Left lung (tissue), 10 donors: ENCODE measurements around the gene SPACA5B. TPM values are rescaled to one million over a fixed set of nuclear protein-coding genes. Genes with fewer than 3 reads are reported as not detected.
"Not testable (repeated sequence)": the region's sequence is repeated elsewhere in the genome, so short reads cannot be mapped to it uniquely, and the experiment has no call there.

Experiments used
- ATAC-seq: fragments of 200-7000 bp; cut with Tn5 transposase; one replicate; pipeline ENCODE4 v1.9.1; 2020; ENCODE audit warnings: moderate library complexity
- DNase-seq, 4 donors: peaks; one replicate each; pipeline ENCODE4 v3.0.0-alpha.2; 2013 to 2020
- H3K27ac ChIP-seq, 2 donors: fragments of 200-600 bp; sonication (generic) in 1 of 2; one replicate each; pipeline versions ENCODE4 v1.5.0 to v1.8.0; 2020 to 2021
- H3K27me3 ChIP-seq, 2 donors: fragments of 200-600 bp; sonication (generic) in 1 of 2; one replicate each; pipeline versions ENCODE4 v1.5.0 to v1.8.0; 2020 to 2021
- H3K36me3 ChIP-seq, 2 donors: fragments of 200-600 bp; sonication (generic) in 1 of 2; one replicate each; pipeline versions ENCODE4 v1.5.0 to v1.8.0; 2020 to 2021
- H3K4me1 ChIP-seq, 2 donors: fragments of 200-600 bp; one replicate each; pipeline ENCODE4 v1.8.0; 2021
- H3K4me3 ChIP-seq, 2 donors: fragments of 200-600 bp; sonication (generic) in 1 of 2; one replicate each; pipeline versions ENCODE4 v1.5.0 to v1.8.0; 2020 to 2021; ENCODE audit warnings: mild to moderate bottlenecking in 1 of 2
- H3K9me3 ChIP-seq, 2 donors: fragments of 200-600 bp; sonication (generic) in 1 of 2; one replicate each; pipeline versions ENCODE4 v1.5.0 to v1.8.0; 2020 to 2021
- intact Hi-C, 2 donors: fragments of 100-400 bp; cut with DNase I; formaldehyde crosslinking; loops; one replicate each; pipeline versions ENCODE4 v1.11.2 to v1.14.2; 2022
- polyA plus RNA-seq, 6 donors: library from polyadenylated mRNA; unstranded; fragments of 120-200 nt; gene quantifications; one replicate each; pipeline ENCODE4 v1.2.1, GENCODE V29; 2013; ENCODE audit not compliant: insufficient read length in 6 of 6
- total RNA-seq, 2 donors: library from RNA; stranded (reverse); fragmentation: NEBNext Ultra II Directional; extraction: Animal tissue kit (Norgen Biotek cat#: 25700); gene quantifications; one replicate each; pipeline ENCODE4 v1.2.1, GENCODE V29; 2021
- TF ChIP-seq, protein P1 (sequence below), 2 donors: fragments of 200-600 bp; sonication (generic) in 1 of 2; IDR thresholded peaks; one replicate each; pipeline versions ENCODE4 v1.5.0 to v1.8.0; 2021; ENCODE audit warnings: antibody characterized with exemption in 2 of 2
- donor health status: DM: no; HTN: yes; CAD: no.
- donor health status: DM: no; HTN: no; CAD: no.

The SPACA5B gene
- total and polyA plus RNA-seq, 8 donors = 0.35 TPM; not detected in 7

DNA sequence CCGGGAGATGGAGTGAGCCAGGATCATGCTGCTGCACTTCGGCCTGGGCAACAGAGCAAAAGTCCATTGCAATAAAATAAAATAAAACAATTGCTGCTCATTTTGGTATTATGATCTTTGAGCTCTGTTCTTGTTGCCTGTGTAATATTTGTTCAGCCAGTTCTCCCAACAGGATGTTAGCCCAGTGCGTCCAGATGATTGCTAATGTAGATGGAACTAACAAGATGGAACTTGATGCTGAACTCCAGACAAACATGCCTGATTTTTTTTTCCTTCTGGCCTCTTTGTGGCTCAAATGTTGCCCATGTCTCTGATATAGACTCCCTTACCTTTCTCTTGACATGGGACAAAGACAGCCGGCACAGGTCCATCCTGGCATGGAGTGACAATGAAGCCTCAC, 50.4 kb downstream of the SPACA5B start:
- H3K27me3 ChIP-seq = no peaks in the 10 kb centered on the region
- H3K36me3 ChIP-seq = no peaks in the 10 kb centered on the region
- H3K4me1 ChIP-seq = no peaks in the 10 kb centered on the region
- H3K27ac ChIP-seq = no peak overlapping the region
- H3K4me3 ChIP-seq = no peak overlapping the region
- DNase-seq (no peak), ATAC-seq (no peak)
- TF ChIP-seq, protein P1, sequence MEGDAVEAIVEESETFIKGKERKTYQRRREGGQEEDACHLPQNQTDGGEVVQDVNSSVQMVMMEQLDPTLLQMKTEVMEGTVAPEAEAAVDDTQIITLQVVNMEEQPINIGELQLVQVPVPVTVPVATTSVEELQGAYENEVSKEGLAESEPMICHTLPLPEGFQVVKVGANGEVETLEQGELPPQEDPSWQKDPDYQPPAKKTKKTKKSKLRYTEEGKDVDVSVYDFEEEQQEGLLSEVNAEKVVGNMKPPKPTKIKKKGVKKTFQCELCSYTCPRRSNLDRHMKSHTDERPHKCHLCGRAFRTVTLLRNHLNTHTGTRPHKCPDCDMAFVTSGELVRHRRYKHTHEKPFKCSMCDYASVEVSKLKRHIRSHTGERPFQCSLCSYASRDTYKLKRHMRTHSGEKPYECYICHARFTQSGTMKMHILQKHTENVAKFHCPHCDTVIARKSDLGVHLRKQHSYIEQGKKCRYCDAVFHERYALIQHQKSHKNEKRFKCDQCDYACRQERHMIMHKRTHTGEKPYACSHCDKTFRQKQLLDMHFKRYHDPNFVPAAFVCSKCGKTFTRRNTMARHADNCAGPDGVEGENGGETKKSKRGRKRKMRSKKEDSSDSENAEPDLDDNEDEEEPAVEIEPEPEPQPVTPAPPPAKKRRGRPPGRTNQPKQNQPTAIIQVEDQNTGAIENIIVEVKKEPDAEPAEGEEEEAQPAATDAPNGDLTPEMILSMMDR (IDR thresholded peaks at IDR 0.05) = no peak
- H3K9me3 ChIP-seq = no peaks in the 10 kb centered on the region
- intact Hi-C loops = no loop called here

DNA sequence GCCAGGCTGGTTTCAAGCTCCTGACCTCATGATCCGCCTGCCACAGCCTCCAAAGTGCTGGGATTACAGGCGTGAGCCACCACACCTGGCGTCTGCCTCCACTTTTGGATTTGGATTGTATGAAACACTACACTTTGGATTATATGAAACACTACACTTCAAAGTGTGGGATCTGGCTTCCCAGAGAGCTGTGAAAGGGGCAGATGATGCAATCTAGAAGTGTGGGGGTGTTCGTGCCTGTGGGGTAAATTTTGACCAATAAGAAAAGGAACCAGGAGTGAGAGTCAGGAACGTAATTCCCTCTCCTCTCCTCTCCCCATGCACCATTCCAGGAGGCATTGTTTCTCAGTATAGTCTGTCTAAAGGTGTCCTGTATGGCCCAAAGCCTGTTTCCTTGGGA, 51.5 kb downstream of the SPACA5B start:
- H3K9me3 ChIP-seq, H3K36me3 ChIP-seq, H3K4me1 ChIP-seq, DNase-seq, intact Hi-C loops, ATAC-seq, H3K27me3 ChIP-seq, H3K4me3 ChIP-seq, H3K27ac ChIP-seq: not testable (repeated sequence)

Other genes with a start within 250 kb of the SPACA5B start
- gene ZNF182, start 126.6 kb upstream of the SPACA5B start, total RNA-seq = 1 to 10 TPM; 5.1 to 5.9 TPM
- gene ZNF182, start 126.6 kb upstream of the SPACA5B start, polyA plus RNA-seq = 10 to 100 TPM in 4 of 6 donors, 1 to 10 TPM in 2; 9.6 to 13.4 (median 10.9) TPM
- gene SPACA5, start 123.6 kb upstream of the SPACA5B start, total RNA-seq = not detected
- under 1 TPM in 5 of 6 donors, not detected in 1; 0.34 to 0.49 (median 0.41) TPM for gene SPACA5, start 123.6 kb upstream of the SPACA5B start, polyA plus RNA-seq
- gene ZNF630, start 59.0 kb upstream of the SPACA5B start, total RNA-seq = 1 to 10 TPM; 3.0 to 4.3 TPM
- gene ZNF630, start 59.0 kb upstream of the SPACA5B start, polyA plus RNA-seq = 1 to 10 TPM; 2.2 to 6.0 (median 4.3) TPM
- not detected for gene SSX5, start 66.2 kb downstream of the SPACA5B start, total RNA-seq
- not detected for gene SSX5, start 66.2 kb downstream of the SPACA5B start, polyA plus RNA-seq
- not detected for gene SSX1, start 124.8 kb downstream of the SPACA5B start, total RNA-seq
- not detected for gene SSX1, start 124.8 kb downstream of the SPACA5B start, polyA plus RNA-seq
- gene SSX3, start 226.1 kb downstream of the SPACA5B start, total RNA-seq = not detected
- not detected for gene SSX3, start 226.1 kb downstream of the SPACA5B start, polyA plus RNA-seq